Spinal cord (tissue), 10 donors: Measurements from ENCODE around the gene SPSB1. TPM values are rescaled to one million over a fixed set of nuclear protein-coding genes. Genes with fewer than 3 reads are reported as not detected.
A peak's percentile ranks its signal among the peaks of the same experiment; 100 is the strongest.

Source experiments
- DNase-seq, 6 donors: peaks; one replicate each; pipeline versions ENCODE4 v3.0.0 to v3.0.0-alpha.2; 2013 to 2015; ENCODE audit warnings: low spot score in 6 of 6, low read depth in 4 of 6
- H3K27ac ChIP-seq: one replicate; pipeline ENCODE4 v1.5.1; 2013; ENCODE audit warnings: low read depth, low read length, control low read depth
- H3K27me3 ChIP-seq: one replicate; pipeline ENCODE4 v1.6.1; 2013; ENCODE audit warnings: low read length; ENCODE audit not compliant: control insufficient read depth, insufficient read depth
- H3K36me3 ChIP-seq: one replicate; pipeline ENCODE4 v1.6.1; 2013; ENCODE audit warnings: low read length; ENCODE audit not compliant: control insufficient read depth, insufficient read depth
- H3K4me1 ChIP-seq: one replicate; pipeline ENCODE4 v1.6.1; 2013; ENCODE audit warnings: low read length; ENCODE audit not compliant: control insufficient read depth, insufficient read depth
- H3K4me3 ChIP-seq: one replicate; pipeline ENCODE4 v1.5.1; 2013; ENCODE audit warnings: low read depth, low read length, control low read depth
- H3K9me3 ChIP-seq: one replicate; pipeline ENCODE4 v1.6.1; 2013; ENCODE audit warnings: low read length; ENCODE audit not compliant: control insufficient read depth, insufficient read depth
- WGBS: methylation state at CpG from one replicate; pipeline ENCODE4 v1.1.5; 2013; ENCODE audit warnings: missing lambda C conversion rate; ENCODE audit not compliant: insufficient coverage; 5-methylcytosine and 5-hydroxymethylcytosine counted together
- polyA plus RNA-seq, 2 donors: library from polyadenylated mRNA; unstranded; fragments of 120-200 nt; gene quantifications; one replicate each; pipeline ENCODE4 v1.2.1, GENCODE V29; 2013; ENCODE audit not compliant: insufficient read length in 2 of 2
- total RNA-seq, 2 donors: library from RNA; depleted of rRNA in 1 of 2; stranded (reverse); fragments of 120-200 nt in 1 of 2; fragments of >200 nt in 1 of 2; gene quantifications; one replicate each; pipeline versions ENCODE4 v1.2.3 to v1.2.4, GENCODE V29; 2013 to 2014
- donor health status: healthy.

The SPSB1 gene
- total and polyA plus RNA-seq, 4 donors, result 6.9 to 17.4 (median 12.8) TPM

DNA sequence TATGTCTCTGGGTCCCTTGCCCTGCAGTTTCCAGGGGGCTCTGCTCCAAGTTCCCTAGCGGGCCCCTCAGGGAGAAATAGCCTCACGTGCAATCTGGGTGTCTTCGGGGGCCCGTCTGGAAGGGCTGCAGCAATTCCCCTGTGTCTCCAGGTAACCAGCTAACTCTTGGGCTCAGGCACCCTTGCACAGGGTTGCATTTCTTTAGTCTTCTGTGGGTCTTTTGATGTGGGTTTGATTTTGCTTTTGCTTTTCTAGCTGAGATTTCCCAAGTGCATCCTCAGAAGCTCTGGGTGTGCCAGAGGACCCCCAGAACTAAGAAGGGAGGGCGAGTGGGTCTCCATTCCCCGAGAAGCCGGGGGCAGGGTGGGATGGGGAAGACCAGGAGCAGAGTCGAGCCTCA, 75.7 kb downstream of the SPSB1 start:
- DNase-seq, result no peak
- WGBS, result 75% methylated on average over 7 of the region's 8 CpGs
- Histone ChIP-seq H3K27me3 (no peaks in the 10 kb centered on the region), H3K36me3 (peaks cover 27% of the 10 kb centered on the region), H3K4me1 (peaks cover 20% of the 10 kb centered on the region), H3K9me3 (no peaks in the 10 kb centered on the region), H3K27ac (no peak overlapping the region), H3K4me3 (no peak overlapping the region)

- Histone ChIP-seq H3K36me3 (peaks cover 24% of the 10 kb centered on the region), H3K27ac (no peak overlapping the region), H3K9me3 (no peaks in the 10 kb centered on the region), H3K4me1 (peaks cover 19% of the 10 kb centered on the region), H3K4me3 (no peak overlapping the region), H3K27me3 (no peaks in the 10 kb centered on the region)
- DNase-seq, result no peak
- 95% methylated on average over 16 of the region's 16 CpGs for WGBS
These were observed 77.5 kb downstream of the SPSB1 start for GRCh38 chr1:9369964-9370788.

- Histone ChIP-seq H3K36me3 (peaks cover 19% of the 10 kb centered on the region), H3K4me3 (no peak overlapping the region), H3K27ac (peak overlapping the region; percentile 69), H3K4me1 (peaks cover 31% of the 10 kb centered on the region), H3K9me3 (no peaks in the 10 kb centered on the region), H3K27me3 (no peaks in the 10 kb centered on the region)
- WGBS, result 23% methylated on average over 7 of the region's 15 CpGs
- peak in 2 of 6 donors; percentile 43 to 71 for DNase-seq
These were observed 78.8 kb downstream of the SPSB1 start for GRCh38 chr1:9371391-9371935.

DNA sequence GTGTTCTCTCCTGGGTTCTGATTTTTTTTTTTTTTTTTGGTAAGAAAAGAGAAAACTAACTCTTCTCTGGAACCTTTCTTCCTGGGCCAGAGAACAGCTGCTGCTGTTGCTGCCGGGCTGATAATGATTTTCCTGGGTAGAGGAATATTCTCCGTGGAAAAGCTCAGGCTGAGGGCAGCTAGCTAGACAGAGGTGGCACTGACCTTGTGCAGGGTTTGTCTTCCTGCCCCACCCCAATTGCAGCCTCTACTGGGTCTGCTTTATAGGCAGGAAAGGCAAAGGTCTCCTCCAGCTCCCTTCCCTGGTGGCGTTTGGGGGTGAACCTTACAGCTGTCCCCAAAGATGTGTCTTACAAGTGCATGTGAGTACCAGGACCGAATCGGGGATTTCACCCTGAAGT, 79.3 kb downstream of the SPSB1 start:
- Histone ChIP-seq H3K9me3 (no peaks in the 10 kb centered on the region), H3K27ac (peak overlapping the region; percentile 69), H3K27me3 (no peaks in the 10 kb centered on the region), H3K4me1 (peaks cover 35% of the 10 kb centered on the region), H3K4me3 (no peak overlapping the region), H3K36me3 (peaks cover 19% of the 10 kb centered on the region)
- 74% methylated on average over 4 of the region's 5 CpGs for WGBS
- DNase-seq, result no peak

DNA sequence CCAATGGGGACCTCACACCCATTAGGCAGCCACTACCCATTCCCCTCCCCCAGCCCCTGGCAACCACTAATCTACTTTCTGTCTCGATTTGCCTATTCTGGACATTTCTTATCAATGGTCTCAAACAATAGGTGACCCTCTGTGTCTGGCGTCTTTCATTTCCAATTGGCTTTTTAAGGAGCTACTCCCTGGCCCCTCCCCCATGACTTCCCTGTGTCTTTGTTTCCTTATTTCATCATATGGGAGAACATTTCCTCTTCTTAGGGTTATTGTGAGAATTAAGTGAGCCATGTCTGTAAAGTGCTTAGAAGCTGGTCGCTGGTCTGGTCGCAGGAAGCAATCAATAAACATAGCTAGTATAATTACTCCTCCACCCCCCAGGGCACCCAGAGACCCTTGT, 80.9 kb downstream of the SPSB1 start:
- WGBS, result 63% methylated on average over 1 of the region's 4 CpGs
- no peak for DNase-seq

DNA sequence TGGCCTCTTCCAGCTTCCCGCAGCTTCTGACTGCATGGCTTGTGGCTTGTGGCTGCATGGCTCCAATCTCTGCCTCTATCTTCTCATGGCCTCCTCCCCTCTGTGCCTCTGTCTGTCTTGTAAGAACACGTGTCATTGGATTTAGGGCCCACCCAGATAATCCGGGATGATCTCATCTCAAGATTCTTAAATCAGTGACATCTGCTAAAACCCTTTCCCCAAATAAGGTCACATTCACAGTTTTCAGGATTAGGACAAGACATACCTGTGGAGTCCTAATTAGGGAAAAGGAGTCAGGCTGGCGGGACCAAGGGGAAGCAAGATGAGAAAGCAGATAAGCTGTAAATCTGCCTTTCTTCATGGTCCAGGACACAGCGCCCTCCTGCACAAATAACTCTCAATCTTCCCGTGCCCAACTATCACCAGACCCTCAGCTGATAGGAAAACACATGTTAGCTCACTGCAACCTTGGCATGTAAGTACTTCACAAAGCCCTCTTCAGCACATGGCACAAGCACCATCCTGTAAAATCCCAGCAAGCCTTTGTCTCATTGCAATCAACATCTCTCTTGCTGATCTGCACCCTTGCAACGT, 82.2 kb downstream of the SPSB1 start:
- Histone ChIP-seq H3K4me3 (no peak overlapping the region), H3K27me3 (no peaks in the 10 kb centered on the region), H3K27ac (no peak overlapping the region), H3K9me3 (no peaks in the 10 kb centered on the region), H3K4me1 (peaks cover 41% of the 10 kb centered on the region), H3K36me3 (no peaks in the 10 kb centered on the region)
- no peak for DNase-seq
- WGBS, result 80% methylated on average over 4 of the region's 7 CpGs

More for the DNA sequence above, 80.9 kb downstream of the SPSB1 start:
- Histone ChIP-seq H3K4me3 (no peak overlapping the region), H3K27me3 (no peaks in the 10 kb centered on the region), H3K36me3 (peaks cover 5% of the 10 kb centered on the region), H3K27ac (no peak overlapping the region), H3K9me3 (no peaks in the 10 kb centered on the region), H3K4me1 (peaks cover 41% of the 10 kb centered on the region)

GRCh38 chr1:9375912-9376311, 83.2 kb downstream of the SPSB1 start:
- Histone ChIP-seq H3K9me3 (no peaks in the 10 kb centered on the region), H3K27me3 (no peaks in the 10 kb centered on the region), H3K27ac (no peak overlapping the region), H3K4me1 (peaks cover 41% of the 10 kb centered on the region), H3K4me3 (no peak overlapping the region), H3K36me3 (no peaks in the 10 kb centered on the region)
- WGBS, result 31% methylated on average over 15 of the region's 15 CpGs
- no peak for DNase-seq

DNA sequence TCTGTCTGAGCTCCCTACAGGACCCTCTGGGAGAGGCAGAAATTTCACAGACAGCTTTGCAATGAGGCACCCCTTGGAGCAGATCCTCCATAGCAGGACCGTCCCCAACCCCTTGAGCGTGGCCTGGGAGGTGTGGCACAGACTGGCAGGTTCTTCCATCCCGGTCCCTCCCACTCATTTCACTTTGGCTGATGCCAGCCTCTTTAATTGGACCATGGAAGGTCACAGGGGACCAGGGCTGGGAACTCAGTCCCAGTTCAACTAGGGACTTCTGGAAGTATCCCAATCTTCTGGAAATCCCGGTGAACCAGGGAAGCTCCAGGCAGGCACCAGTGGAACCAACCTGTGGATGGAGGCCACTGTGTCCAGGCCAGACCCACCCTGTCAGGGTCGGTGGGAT, 83.7 kb downstream of the SPSB1 start:
- DNase-seq, result no peak
- Histone ChIP-seq H3K4me3 (no peak overlapping the region), H3K4me1 (peaks cover 38% of the 10 kb centered on the region), H3K36me3 (no peaks in the 10 kb centered on the region), H3K9me3 (no peaks in the 10 kb centered on the region), H3K27ac (no peak overlapping the region), H3K27me3 (no peaks in the 10 kb centered on the region)
- WGBS, result 86% methylated on average over 5 of the region's 5 CpGs

GRCh38 chr1:9376886-9377333, 84.2 kb downstream of the SPSB1 start:
- Histone ChIP-seq H3K27ac (no peak overlapping the region), H3K4me1 (peaks cover 34% of the 10 kb centered on the region), H3K36me3 (no peaks in the 10 kb centered on the region), H3K4me3 (no peak overlapping the region), H3K9me3 (no peaks in the 10 kb centered on the region), H3K27me3 (no peaks in the 10 kb centered on the region)
- 49% methylated on average over 17 of the region's 17 CpGs for WGBS
- no peak for DNase-seq
